GM08714 (cell line): ENCODE results near the gene BTG4.

Experiments
- H3K4me3 ChIP-seq: fragments of 200-500 bp; sonication (Bioruptor generic); 2 replicates; pipeline ENCODE4 v1.5.1; 2014; ENCODE audit warnings: mild to moderate bottlenecking, low read length, inconsistent platforms
- ZNF274 ChIP-seq: IDR thresholded peaks from 2 replicates; pipeline ENCODE4 v1.6.1; 2012; ENCODE audit warnings: mild to moderate bottlenecking, low read depth, low read length

BTG4 gene

DNA sequence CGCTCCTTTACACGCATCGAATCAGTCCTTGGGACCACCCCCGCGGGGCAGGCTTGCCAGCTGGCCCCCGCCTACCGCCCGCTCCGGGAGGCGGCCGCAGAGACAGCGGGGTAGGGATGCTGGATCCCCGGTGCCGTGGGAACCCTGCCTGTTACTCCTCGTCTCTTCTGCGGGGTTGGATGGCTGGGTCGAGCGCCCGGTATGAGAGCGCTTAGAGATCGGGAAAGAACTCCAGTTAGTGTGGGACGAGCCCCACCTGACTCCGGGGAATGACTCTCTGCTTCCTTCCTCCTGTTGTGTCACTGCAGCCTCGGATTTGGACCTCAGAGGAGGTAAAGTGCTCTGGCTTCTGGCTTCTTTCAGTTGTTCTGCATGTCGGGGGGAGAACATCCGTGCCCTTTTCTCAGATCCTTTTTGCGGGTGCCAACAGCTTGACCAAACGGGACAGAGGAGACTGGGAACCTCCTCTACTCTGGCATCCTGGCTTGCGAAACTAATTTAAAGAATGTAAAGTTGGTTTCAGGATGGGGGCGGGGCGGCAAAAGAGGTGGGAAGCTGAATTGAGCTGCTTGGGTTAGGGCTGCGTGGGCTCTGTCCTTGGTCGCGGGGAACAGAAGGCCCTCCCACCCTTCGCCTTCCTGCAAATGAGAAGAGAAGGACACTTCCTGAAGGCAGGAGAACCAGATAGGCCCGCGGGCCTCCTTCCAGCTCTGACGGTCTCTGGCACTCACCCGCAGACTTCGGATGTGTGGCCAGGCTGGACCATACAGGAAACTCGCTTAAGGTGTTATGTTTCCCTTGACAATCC, 29.3 kb upstream of the BTG4 start:
- TF ChIP-seq ZNF274, result no peak
- no peak overlapping the region; the same call in 1 of the 2 replicates for H3K4me3 ChIP-seq

DNA sequence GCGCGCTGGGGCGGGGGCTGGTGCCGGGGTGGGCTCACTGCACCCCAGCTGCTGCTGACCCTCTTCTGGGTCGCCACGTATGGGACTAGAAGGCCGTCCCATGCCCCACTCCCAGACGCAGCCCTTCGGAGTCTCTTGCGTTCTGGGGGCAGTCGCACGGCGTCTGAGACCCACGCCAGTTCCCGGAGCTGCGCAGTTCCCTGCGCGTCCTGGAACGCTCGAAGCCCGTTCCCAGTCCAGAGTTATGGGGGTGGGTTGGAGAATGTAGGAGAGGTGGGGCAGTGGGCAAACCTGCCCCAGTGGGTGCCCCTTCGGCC, 28.7 kb upstream of the BTG4 start:
- TF ChIP-seq ZNF274, result no peak
- no peak overlapping the region; the same call in 1 of the 2 replicates for H3K4me3 ChIP-seq

GRCh38 chr11:111540114-111540936, 28.1 kb upstream of the BTG4 start, which contains the start of gene LAYN:
Gene LAYN, plus strand, starts transcription at chr11:111540720. Its CDS starts 124 bp downstream, at chr11:111540844.
- H3K4me3 ChIP-seq, result no peak within 1 kb of the TSS; the same call in 1 of the 2 replicates
- TF ChIP-seq ZNF274, result no peak

GRCh38 chr11:111539426-111540113, 27.4 kb upstream of the BTG4 start:
- TF ChIP-seq ZNF274, result no peak
- H3K4me3 ChIP-seq, result no peak overlapping the region

DNA sequence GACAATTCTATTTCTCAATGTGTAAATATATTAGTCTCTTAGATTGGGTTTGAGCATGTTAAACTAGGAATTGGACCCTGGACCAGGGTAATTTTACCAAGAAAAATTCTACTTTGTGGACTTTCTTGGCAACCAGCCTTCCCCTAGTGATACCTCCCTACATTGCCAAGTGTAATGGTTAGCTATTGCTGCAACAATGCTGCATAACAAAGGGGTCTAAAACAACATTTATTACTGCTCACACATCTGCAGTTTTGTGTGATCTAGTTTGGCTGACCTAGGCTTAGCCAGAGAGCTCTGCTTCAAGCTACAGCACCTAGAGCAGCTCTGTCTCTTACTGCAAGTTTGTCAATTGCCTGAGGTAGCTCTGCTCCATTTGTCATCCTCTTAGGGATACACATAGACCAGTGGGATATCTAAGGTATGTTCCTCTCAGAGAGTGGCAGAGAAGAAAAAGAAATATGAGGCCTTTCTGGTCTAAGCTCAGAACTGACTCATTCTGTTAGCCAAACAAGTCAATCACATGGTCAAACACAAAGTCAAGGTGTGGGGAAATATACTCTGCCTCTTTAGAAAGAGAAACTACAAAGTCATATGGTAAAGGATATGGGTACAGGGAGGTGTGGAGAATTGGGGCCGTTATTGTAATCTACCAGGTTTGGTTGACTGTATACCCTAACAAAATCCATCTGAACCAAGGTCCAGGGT, 26.4 kb upstream of the BTG4 start:
- TF ChIP-seq ZNF274, result no peak
- H3K4me3 ChIP-seq, result no peak overlapping the region

DNA sequence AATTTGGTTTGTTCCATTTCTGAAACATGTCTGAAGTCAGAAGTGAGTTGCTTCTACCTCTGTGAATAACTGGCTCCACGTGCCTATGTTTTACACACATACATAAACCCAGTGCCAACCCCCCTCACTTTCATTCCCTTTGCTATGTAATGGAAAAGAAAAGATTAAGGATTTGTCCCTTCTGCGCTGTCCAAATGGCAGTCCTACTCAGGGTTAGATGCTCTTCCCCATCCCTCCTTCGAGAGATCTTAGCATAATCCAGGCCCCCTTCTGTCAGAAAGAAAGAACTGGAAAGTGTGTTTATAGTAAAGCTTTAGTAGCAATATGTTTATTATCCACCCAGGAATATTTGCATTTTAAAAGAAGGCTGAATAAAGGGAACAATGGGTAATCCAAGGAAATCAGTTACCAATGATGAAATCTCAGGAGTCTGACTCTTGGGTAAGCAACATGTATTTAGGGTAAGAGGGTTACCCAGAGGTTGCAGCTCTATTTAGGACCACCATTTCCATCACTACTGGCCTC, 25.2 kb upstream of the BTG4 start:
- no peak for TF ChIP-seq ZNF274
- no peak overlapping the region for H3K4me3 ChIP-seq

DNA sequence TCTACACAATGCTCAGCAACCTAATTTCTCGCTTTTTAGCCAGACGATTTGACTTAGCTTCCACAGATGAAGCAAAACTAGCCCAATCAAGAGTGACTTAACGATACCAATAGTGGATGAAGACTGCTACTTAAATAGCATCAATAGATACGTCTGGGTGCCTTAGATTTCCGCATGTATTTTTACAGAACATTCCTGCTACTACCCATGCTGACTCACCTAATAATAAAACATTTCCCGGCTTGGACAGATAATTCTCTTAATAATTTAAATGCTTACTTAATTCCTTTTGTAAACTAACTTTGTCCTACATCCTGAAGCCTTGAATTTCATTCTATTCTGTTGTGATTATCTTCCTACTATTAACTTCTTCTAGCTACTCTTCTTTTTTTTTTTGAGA, 23.1 kb upstream of the BTG4 start:
- TF ChIP-seq ZNF274, result no peak
- H3K4me3 ChIP-seq, result no peak overlapping the region

GRCh38 chr11:111532365-111532709, 20.2 kb upstream of the BTG4 start:
- no peak overlapping the region for H3K4me3 ChIP-seq
- TF ChIP-seq ZNF274, result no peak

DNA sequence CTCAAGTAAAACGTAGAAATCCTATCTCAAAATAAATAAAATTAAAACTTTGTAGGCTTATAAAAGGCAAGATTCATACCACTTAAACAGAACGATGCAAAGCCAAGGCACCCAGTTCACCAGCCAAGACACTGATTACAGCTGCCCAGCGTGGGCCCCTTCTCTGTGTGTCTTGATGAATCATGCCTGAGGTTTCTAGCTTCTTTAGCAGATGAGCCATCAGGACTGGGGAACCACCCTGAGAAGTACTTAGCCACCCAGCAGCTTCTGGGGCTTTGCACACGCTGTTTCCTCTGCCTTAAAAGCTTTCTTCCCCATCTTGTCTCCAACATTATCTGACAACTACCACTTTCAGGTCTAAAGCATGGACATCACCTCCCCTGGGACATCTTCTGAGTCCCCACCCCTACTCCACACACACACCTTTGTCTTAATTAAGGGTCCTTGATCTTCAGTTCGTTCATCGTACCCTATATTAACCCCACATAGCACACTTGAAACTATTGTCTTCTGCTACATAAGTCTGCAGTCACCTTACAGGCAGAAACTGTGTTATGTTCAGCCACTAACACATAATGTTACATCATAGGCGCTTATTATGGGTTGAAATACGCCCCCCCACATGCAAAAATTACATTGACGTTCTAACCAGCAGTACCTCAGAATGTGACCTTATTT, 19.6 kb upstream of the BTG4 start:
- H3K4me3 ChIP-seq, result no peak overlapping the region
- TF ChIP-seq ZNF274, result no peak

DNA sequence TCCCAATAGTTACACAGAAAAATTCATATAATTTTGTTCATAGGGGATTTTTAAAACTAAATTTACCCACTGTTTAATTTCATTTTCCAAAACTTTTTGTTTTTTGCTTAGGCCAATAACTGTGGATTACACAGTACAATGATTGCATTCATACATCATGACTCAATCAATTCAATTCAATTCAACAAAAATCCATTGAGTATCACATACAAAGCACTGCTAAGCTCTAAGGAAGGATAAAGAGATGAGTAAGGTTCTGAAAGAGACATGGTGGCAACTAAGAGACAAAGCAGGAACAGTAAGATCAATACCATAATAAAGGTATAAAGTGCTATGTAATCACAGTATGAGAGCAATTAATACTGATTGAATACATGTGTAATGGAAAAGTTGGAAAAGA, 18.9 kb upstream of the BTG4 start:
- H3K4me3 ChIP-seq, result no peak overlapping the region
- TF ChIP-seq ZNF274, result no peak

DNA sequence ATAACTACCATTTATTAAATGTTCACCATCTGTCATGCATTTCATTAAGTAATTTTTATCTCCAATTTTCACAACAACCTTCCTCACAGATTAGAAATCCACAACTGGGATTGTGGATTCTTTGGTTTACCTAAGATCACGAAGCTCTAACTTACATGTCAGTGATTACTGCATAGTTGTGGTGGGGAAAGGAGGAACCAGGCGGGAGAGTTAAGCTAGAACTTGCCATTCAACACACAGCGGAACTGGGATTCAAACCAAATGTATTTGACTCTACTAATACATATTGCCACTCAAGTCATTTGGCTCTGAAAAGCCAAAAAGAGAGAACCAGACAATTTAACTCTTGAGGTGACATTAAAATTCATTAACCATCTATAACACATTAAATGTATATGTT, 17.9 kb upstream of the BTG4 start:
- no peak overlapping the region for H3K4me3 ChIP-seq
- TF ChIP-seq ZNF274, result no peak

DNA sequence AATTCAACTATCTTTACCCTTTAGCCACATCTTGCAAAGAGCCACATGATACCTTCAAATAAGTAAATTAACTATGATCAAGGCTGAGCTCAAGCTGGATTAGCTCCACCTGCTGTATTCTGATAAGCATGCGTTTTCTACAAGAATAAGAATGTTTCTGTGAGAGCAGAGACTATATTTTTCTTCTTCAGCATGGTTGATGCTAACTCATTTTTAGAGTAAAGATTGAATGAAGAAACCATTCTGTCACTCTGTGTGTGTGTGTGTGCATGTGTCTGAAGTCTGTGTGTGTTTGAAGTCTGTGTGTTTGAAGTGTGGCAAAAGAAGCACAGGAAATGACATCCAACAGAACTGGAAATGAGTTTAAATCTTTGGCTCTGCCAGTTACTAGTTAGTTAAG, 16.4 kb upstream of the BTG4 start:
- no peak overlapping the region for H3K4me3 ChIP-seq
- no peak for TF ChIP-seq ZNF274

- H3K4me3 ChIP-seq, result no peak overlapping the region
- no peak for TF ChIP-seq ZNF274
Observed at GRCh38 chr11:111527279-111527678, 15.1 kb upstream of the BTG4 start.
